GM21786 (cell line): ENCODE measurements around the gene OR2Y1.
"Not testable (repeated sequence)": the region's sequence is repeated elsewhere in the genome, so short reads cannot be mapped to it uniquely, and the experiment has no call there.

Experiments used
- ATAC-seq: cut with Tn5 transposase; IDR thresholded peaks from one replicate; pipeline ENCODE4 v1.9.1; 2021; ENCODE audit not compliant: unreplicated experiment

OR2Y1 gene

DNA sequence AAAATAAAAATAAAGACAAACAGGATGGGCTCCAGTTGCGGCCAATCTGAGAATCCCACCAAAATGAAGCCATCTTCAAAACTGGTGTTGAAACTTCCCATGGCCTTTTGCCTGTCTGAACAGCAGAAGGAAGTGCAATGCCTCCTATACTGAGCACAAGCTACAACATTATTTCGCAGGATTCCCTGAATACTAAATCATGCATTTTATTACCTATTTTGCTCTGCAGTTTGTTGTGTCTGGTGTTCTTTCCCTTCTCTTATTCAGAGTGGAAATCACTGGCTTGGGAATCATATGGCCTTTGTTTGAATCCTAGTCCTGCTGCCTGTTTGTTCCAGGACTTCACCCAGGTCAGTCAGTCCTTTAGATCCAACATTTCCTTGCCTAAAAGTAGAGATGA is at the start of gene OR2Y1:
OR2Y1 (minus strand) TSS at position 101 of the 400 bp plus-strand sequence; CDS start at position 101, 0 bp downstream.
- no peak for ATAC-seq

DNA sequence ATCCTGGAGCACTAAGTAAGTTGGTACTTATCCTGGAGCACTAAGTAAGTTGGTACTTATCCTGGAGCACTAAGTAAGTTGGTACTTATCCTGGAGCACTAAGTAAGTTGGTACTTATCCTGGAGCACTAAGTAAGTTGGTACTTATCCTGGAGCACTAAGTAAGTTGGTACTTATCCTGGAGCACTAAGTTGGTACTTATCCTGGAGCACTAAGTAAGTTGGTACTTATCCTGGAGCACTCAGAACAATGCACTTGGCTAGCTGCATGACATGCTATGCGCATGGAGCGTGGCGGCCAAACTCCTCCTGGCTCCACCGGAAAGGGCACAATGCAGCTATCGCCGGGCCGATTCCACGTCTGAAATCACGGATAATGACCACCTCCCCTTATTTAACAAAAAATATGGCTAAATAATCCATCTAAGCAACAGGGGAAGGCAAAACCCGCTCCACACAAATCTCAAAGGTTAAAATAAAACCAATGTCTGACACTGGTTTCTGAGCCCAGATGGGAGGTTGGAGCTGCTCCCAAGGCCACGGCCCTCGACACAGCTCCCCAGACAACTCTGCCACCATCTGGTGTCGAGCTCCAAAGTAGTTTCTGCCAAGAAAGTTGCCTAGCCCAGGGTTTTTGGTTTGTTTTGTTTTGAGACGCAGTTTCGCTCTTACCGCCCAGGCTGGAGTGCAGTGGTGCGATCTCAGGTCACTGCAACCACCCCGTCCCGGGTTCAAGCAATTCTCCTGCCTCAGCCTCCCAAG is 49.0 kb upstream of the OR2Y1 start:
- not testable (repeated sequence) for ATAC-seq

DNA sequence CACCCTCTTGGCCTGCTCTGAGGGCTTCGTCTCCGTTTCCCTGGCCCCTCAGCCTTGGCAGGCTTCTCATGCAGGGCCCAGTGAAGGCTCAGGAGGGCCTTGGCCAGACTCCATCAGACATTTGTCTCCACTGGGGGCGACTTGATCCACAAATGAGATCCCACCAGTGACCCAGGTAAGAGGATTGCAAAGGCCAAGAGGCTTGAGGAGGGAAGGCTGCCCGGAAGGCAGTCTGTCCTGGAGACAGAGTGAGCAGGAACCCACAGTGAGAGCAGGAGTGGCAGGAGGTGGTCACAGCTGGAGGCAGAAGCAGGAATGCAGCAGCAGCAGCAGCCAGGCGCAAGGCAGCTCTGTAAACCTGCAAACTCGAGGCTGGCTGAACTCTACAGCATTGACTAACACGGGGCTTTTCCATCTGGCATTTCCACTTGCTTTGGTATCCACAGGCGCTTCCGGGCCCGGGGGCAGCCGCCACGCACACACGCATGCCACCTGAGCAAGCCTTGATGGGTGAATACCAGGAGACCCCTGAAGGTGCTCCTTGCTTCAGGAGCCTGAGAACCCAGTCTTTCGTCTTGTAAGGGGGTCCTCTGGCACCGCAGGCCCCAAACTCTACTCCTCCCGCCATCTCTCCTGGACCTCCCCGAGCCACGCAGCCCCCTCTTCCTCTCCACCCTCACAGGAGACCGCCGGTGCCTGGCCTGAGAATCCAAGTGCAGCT is 48.0 kb upstream of the OR2Y1 start:
- no peak for ATAC-seq

DNA sequence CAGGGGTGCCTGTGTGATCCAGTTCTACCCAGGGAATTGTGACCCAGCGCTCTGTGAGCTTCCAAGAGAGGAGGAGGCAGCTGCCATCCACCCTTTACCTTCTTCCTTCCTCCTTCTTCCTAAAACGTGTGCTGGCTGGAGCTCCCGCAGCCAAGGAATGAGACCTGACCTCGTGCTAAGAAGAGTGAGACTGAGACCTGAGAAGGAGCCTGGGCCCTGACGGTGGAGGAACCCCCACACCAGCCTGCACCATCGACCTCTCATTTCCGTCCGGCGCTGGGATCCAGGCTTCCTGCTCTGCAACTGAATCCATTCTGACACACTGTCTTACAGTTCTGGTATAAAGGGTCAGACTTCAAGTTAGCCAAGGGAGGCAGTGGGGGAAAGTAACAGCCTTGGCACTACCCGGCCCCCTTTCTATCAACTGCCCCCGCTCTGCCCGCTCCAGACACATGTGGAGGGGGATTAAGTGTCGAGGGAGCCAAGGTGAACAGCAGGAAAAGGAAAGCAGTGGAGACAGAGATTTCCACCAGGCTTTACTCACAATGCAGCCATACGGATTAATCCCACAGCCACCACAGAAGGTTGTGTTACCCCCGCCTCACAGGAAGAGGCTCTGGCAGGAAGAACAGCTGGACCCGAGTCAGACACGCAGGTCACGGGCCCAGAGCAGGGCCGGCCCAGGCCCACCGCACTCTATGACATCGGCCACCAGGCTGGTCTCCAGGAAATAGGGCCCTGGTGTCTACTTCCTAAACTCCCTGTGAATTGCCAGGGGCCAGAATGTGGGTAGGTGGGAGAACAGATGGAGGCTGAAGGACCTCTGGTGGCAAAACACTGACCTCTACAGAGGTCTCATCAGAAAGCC is 46.9 kb upstream of the OR2Y1 start:
- ATAC-seq = no peak

GRCh38 chr5:180785794-180786221 is 46.0 kb upstream of the OR2Y1 start:
- no peak for ATAC-seq

- ATAC-seq = no peak
Measured at GRCh38 chr5:180785121-180785781, 45.4 kb upstream of the OR2Y1 start.

- ATAC-seq = no peak
Measured at GRCh38 chr5:180784497-180785097, 44.7 kb upstream of the OR2Y1 start.

- ATAC-seq = no peak
Measured at GRCh38 chr5:180783340-180784052, 43.6 kb upstream of the OR2Y1 start.

GRCh38 chr5:180782748-180783147 is 42.9 kb upstream of the OR2Y1 start:
- ATAC-seq = no peak

DNA sequence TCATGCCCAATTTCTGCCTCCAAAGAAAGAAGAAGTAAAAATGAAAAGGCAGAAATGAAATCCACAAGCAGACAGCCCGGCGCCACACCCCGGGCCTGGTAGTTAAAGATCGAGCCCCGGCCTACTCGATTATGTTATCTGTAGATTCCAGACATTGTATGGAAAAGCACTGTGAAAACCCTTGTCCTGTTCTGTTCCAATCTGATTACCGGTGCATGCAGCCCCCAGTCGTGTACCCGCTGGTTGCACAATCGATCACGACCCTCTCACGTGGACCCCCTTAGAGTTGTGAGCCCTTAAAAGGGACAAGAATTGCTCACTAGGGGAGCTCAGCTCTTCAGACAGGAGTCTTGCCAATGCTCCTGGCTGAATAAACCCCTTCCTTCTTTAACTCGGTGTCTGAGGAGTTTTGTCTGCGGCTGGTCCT is 42.1 kb upstream of the OR2Y1 start:
- ATAC-seq = not testable (repeated sequence)

DNA sequence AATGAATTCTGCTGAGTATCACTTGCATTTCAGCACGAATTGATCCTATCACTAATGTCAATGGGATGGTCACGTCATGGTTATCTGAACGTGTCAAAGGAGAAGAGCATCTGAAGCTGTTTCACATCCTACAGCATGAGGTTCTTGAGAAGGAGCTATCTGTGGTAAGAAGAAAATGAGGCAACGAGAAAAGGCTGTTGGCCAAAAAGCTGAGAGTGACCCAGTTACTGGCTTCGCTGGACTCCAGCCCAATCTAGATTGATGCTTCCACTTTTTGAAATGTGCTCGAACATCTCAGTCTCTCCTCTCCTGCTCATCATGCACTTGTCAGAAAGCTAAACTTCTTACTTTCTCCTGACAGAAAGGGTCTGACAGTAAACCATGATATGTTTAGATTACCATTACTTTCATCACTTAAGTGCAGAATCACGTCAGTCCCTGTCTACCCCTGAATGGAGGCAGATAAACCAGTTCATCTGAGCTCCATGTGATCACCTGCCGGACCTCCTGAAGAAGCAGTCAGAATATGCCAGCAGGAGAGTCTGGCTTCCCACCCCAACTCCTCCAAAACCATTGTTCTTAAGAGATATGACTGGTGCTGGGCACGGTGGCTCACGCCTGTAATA is 40.2 kb upstream of the OR2Y1 start:
- ATAC-seq = no peak

- no peak for ATAC-seq
Measured at GRCh38 chr5:180777475-180777874, 37.6 kb upstream of the OR2Y1 start.

GRCh38 chr5:180776376-180776775 is 36.5 kb upstream of the OR2Y1 start:
- ATAC-seq = no peak

DNA sequence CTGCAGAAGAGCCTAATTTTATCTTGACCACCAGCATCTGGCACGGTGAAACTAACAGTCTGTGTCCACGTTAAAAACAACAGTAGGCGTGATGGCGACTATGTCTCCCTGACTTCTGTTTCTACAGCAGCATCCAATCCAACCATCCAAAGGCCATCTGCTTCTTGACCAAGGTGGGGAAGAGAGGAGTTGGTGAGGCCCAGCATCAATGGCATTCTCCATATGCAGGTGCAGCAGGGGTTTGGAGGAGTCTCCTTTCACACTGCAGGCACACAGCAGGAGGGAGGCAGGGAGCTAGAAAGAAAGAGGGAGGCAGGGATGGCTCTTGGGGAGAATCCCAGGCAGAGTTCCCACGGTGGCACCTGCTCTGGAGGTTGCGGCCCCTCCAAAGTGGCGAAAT is 35.8 kb upstream of the OR2Y1 start:
- no peak for ATAC-seq

- no peak for ATAC-seq
Measured at GRCh38 chr5:180771839-180772238, 32.0 kb upstream of the OR2Y1 start.

- ATAC-seq = no peak
Measured at GRCh38 chr5:180769821-180770220, 30.0 kb upstream of the OR2Y1 start.

GRCh38 chr5:180755601-180756000 is 15.7 kb upstream of the OR2Y1 start:
- no peak for ATAC-seq

- no peak for ATAC-seq
Measured at GRCh38 chr5:180744253-180744652, 4.4 kb upstream of the OR2Y1 start.

GRCh38 chr5:180742727-180743126 is 2.9 kb upstream of the OR2Y1 start:
- ATAC-seq = no peak
